KOPT-K1 (cell line): ENCODE measurements around the gene MYOD1.

Experiments used
- H3K27ac ChIP-seq: fragments of 200-600 bp; sonication (generic); 2 replicates; pipeline ENCODE4 v1.5.1; 2016; ENCODE audit warnings: antibody characterized with exemption, mild to moderate bottlenecking, low read depth, low read length; ENCODE audit not compliant: poor library complexity, severe bottlenecking
- H3K36me3 ChIP-seq: fragments of 200-600 bp; sonication (generic); 2 replicates; pipeline ENCODE4 v1.5.1; 2017; ENCODE audit warnings: antibody characterized with exemption, mild to moderate bottlenecking, low read length, moderate library complexity; ENCODE audit not compliant: insufficient read depth
- H3K9me3 ChIP-seq: fragments of 200-600 bp; sonication (generic); 2 replicates; pipeline ENCODE4 v1.5.1; 2017; ENCODE audit warnings: antibody characterized with exemption, low read length, mild to moderate bottlenecking; ENCODE audit not compliant: insufficient read depth, poor library complexity, severe bottlenecking

The MYOD1 gene

DNA sequence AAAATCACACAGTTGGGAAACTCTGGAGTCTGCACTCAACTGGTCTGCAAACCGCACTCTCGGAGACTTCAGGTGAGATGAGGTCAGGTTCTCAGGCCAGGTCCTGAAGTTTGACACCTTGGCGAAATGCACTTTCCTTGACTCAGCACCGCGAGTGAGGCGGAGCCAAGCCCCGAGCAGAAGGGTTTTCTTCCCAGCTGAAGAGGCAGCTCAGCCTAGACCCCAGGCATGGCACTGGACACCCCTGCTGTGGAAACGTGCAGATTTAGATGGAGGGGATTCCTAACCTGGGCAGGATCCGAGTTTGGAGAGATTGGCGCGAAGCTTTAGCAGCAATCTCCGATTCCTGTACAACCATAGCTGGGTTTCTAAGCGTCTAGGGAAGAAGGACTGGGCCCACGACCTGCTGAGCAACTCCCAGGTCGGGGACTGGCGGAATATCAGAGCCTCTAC is 835 bp upstream of the MYOD1 start:
- no peaks in the 10 kb centered on the region for H3K9me3 ChIP-seq
- H3K27ac ChIP-seq: no peak overlapping the region

GRCh38 chr11:17719938-17720795 is 796 bp downstream of the MYOD1 start:
- Histone ChIP-seq H3K9me3 (no peaks in the 10 kb centered on the region), H3K27ac (no peak overlapping the region), H3K36me3 (no peaks in the 10 kb centered on the region)

More for the DNA sequence above, 835 bp upstream of the MYOD1 start:
- H3K36me3 ChIP-seq: no peaks in the 10 kb centered on the region

DNA sequence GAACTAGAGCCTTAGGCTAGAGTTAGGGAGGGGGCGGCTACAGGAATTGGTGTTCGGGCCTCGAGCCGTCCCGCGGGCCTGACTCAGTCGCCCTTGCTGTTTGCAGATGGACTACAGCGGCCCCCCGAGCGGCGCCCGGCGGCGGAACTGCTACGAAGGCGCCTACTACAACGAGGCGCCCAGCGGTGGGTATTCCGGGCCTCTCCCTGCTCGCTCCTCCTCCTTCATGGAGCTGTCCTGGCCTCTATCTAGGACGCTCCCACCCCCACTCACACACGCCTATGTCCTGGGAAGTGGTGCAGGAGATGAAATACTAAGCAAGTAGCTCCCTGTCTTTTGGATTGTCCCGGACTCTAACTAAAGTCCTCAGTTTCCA is 1.4 kb downstream of the MYOD1 start:
- Histone ChIP-seq H3K36me3 (no peaks in the 10 kb centered on the region), H3K27ac (no peak overlapping the region), H3K9me3 (no peaks in the 10 kb centered on the region)

GRCh38 chr11:17721242-17721999 is 2.0 kb downstream of the MYOD1 start:
- Histone ChIP-seq H3K36me3 (no peaks in the 10 kb centered on the region), H3K27ac (no peak overlapping the region), H3K9me3 (no peaks in the 10 kb centered on the region)

- H3K27ac ChIP-seq: no peak overlapping the region
- no peaks in the 10 kb centered on the region for H3K36me3 ChIP-seq
- no peaks in the 10 kb centered on the region for H3K9me3 ChIP-seq
These were observed 2.8 kb downstream of the MYOD1 start for GRCh38 chr11:17722000-17722643.

GRCh38 chr11:17724020-17724908 is 4.9 kb downstream of the MYOD1 start:
- Histone ChIP-seq H3K36me3 (no peaks in the 10 kb centered on the region), H3K9me3 (no peaks in the 10 kb centered on the region), H3K27ac (no peak overlapping the region)

DNA sequence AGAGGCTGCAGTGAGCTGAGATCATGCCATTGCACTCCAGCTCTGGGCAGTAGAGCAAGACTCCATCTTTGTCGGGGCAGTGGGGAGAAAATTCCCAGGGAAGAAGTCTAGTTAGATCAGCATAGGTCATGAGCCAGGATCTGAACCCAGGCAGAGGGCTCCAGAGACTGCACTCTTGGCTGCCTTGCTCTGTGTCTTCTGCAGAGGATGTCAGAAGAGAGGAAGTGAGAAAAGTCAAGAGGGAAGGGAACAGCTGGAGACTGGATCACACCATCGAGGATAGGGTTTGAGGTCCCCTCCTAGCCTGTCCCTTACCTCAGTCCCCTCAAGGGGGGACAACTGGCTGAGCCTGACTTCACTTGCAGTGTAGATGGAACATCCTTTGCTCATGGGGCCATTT is 5.8 kb downstream of the MYOD1 start:
- no peak overlapping the region for H3K27ac ChIP-seq

GRCh38 chr11:17730137-17730536 is 10.8 kb downstream of the MYOD1 start:
- no peak overlapping the region for H3K27ac ChIP-seq
- H3K9me3 ChIP-seq: no peaks in the 10 kb centered on the region
- H3K36me3 ChIP-seq: no peaks in the 10 kb centered on the region

More for the DNA sequence above, 5.8 kb downstream of the MYOD1 start:
- Histone ChIP-seq H3K36me3 (no peaks in the 10 kb centered on the region), H3K9me3 (no peaks in the 10 kb centered on the region)

GRCh38 chr11:17730608-17731462 is 11.5 kb downstream of the MYOD1 start:
- Histone ChIP-seq H3K27ac (no peak overlapping the region), H3K9me3 (no peaks in the 10 kb centered on the region), H3K36me3 (no peaks in the 10 kb centered on the region)

- Histone ChIP-seq H3K9me3 (no peaks in the 10 kb centered on the region), H3K36me3 (no peaks in the 10 kb centered on the region)
These were observed 13.9 kb downstream of the MYOD1 start for GRCh38 chr11:17733261-17733660.

GRCh38 chr11:17734418-17734911 is 15.1 kb downstream of the MYOD1 start, which contains the start of gene KCNC1:
Gene KCNC1 (plus strand): TSS chr11:17734781. CDS start chr11:17736003, 1,222 bp downstream.
- no peaks in the 10 kb centered on the region for H3K36me3 ChIP-seq
- H3K9me3 ChIP-seq: no peaks in the 10 kb centered on the region
- H3K27ac ChIP-seq: no peak within 1 kb of the TSS

More at GRCh38 chr11:17733261-17733660, 13.9 kb downstream of the MYOD1 start:
- no peak overlapping the region for H3K27ac ChIP-seq

DNA sequence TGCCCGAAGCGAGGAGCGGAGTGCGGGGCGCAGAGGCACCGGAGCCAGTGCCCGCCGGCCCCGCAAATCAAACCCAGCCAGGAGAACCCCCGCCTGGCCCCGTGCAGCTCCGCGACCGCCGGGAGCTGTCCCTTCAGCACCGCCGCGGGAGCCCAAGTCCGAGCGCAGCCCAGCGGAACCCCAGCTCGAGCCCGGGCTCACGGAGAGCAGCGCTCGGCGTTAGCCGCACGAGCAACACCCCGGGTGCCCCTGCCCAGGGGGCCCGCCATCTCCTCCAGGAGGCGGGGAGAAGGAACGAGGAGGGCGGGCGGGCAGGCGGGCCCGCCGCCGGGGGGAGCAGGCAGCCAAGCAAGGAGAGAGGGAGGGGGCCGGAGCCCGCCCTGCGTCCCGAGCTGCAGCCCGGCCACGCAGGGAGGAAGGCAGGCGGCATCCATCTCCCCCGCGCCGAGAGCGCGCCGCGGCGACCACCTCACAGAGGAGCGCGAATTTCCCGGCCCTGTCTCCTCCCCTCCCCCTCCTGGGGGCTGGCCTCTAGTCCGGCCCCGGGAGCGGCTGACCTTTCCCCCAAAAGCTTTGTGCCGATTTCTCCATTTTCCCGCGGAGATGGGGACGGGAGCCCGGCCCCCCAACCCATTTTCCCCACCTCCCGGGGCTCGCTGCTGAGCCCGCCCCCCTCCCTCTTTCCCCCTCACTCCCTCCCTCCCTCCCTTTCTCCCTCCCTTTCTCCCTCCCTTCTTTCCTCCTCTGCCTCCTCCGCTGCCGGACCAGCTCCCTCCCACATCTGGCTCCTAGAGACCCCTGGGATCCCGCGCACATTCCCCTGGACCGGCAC is 15.8 kb downstream of the MYOD1 start:
- H3K9me3 ChIP-seq: no peaks in the 10 kb centered on the region
- H3K36me3 ChIP-seq: no peaks in the 10 kb centered on the region
- H3K27ac ChIP-seq: no peak overlapping the region
